ENCODE results near the gene SARDH. TPM values are rescaled to one million over a fixed set of nuclear protein-coding genes. Genes with fewer than 3 reads are reported as not detected.
A peak's percentile ranks its signal among the peaks of the same experiment; 100 is the strongest.

Gene SARDH
- total RNA-seq, 1 donor from 2014 or later: 12.9 TPM

GRCh38 chr9:133659516-133659915, 78.6 kb downstream of the SARDH start:
- H3K36me3 Mint-ChIP-seq: no peaks in the 10 kb centered on the region
- H3K4me1 Mint-ChIP-seq: peaks cover 19% of the 10 kb centered on the region
- DNase-seq (ENCODE audit: low spot score in 2 of 2, unreplicated experiment in 2 of 2): no peak
- no peak overlapping the region for H3K4me3 Mint-ChIP-seq
- peaks cover 49% of the 10 kb centered on the region for H3K27me3 Mint-ChIP-seq (ENCODE audit: low read depth)
- H3K27ac Mint-ChIP-seq: no peak overlapping the region
- H3K9me3 Mint-ChIP-seq: no peaks in the 10 kb centered on the region
- no peak for TF ChIP-seq CTCF (IDR thresholded peaks at IDR 0.05; ENCODE audit: unreplicated experiment)

GRCh38 chr9:133658442-133659431, 79.4 kb downstream of the SARDH start:
- H3K4me1 Mint-ChIP-seq: peaks cover 19% of the 10 kb centered on the region
- peak overlapping the region; percentile 41 for H3K4me3 Mint-ChIP-seq
- TF ChIP-seq CTCF (IDR thresholded peaks at IDR 0.05; ENCODE audit: unreplicated experiment): no peak
- H3K27ac Mint-ChIP-seq: no peak overlapping the region
- peak in 1 of 2 experiments; percentile 51 for DNase-seq (ENCODE audit: low spot score in 2 of 2, unreplicated experiment in 2 of 2)
- H3K9me3 Mint-ChIP-seq: no peaks in the 10 kb centered on the region
- peaks cover 51% of the 10 kb centered on the region for H3K27me3 Mint-ChIP-seq (ENCODE audit: low read depth)
- H3K36me3 Mint-ChIP-seq: no peaks in the 10 kb centered on the region

- peaks cover 19% of the 10 kb centered on the region for H3K4me1 Mint-ChIP-seq
- no peak for TF ChIP-seq CTCF (IDR thresholded peaks at IDR 0.05; ENCODE audit: unreplicated experiment)
- H3K9me3 Mint-ChIP-seq: no peaks in the 10 kb centered on the region
- H3K27me3 Mint-ChIP-seq (ENCODE audit: low read depth): peaks cover 54% of the 10 kb centered on the region
- no peak overlapping the region for H3K4me3 Mint-ChIP-seq
- DNase-seq (ENCODE audit: low spot score in 2 of 2, unreplicated experiment in 2 of 2): no peak
- H3K27ac Mint-ChIP-seq: no peak overlapping the region
- H3K36me3 Mint-ChIP-seq: no peaks in the 10 kb centered on the region
Observed at GRCh38 chr9:133657120-133657661, 81.0 kb downstream of the SARDH start.

GRCh38 chr9:133656211-133657119, 81.7 kb downstream of the SARDH start:
- Mint-ChIP-seq H3K4me1 (peaks cover 19% of the 10 kb centered on the region), H3K36me3 (no peaks in the 10 kb centered on the region), H3K27me3 (ENCODE audit: low read depth) (peaks cover 54% of the 10 kb centered on the region), H3K4me3 (no peak overlapping the region), H3K27ac (no peak overlapping the region), H3K9me3 (no peaks in the 10 kb centered on the region)
- no peak for TF ChIP-seq CTCF (IDR thresholded peaks at IDR 0.05; ENCODE audit: unreplicated experiment)
- DNase-seq (ENCODE audit: low spot score in 2 of 2, unreplicated experiment in 2 of 2): no peak

- H3K36me3 Mint-ChIP-seq: no peaks in the 10 kb centered on the region
- H3K9me3 Mint-ChIP-seq: no peaks in the 10 kb centered on the region
- H3K27ac Mint-ChIP-seq: no peak overlapping the region
- DNase-seq (ENCODE audit: low spot score in 2 of 2, unreplicated experiment in 2 of 2): no peak
- H3K27me3 Mint-ChIP-seq (ENCODE audit: low read depth): peaks cover 54% of the 10 kb centered on the region
- peaks cover 19% of the 10 kb centered on the region for H3K4me1 Mint-ChIP-seq
- H3K4me3 Mint-ChIP-seq: no peak overlapping the region
- no peak for TF ChIP-seq CTCF (IDR thresholded peaks at IDR 0.05; ENCODE audit: unreplicated experiment)
Observed at GRCh38 chr9:133655701-133656100, 82.5 kb downstream of the SARDH start.

Data from mesothelial cell of epicardium (in vitro differentiated cells).